Colonic mucosa (tissue), 4 donors: ENCODE measurements around the gene CDC73. TPM values are rescaled to one million over a fixed set of nuclear protein-coding genes. Genes with fewer than 3 reads are reported as not detected.

ENCODE experiments used
- DNase-seq: peaks from one replicate; pipeline ENCODE4 v3.0.0-alpha.2; 2020
- H3K27ac ChIP-seq: fragments of 200-600 bp; one replicate; pipeline ENCODE4 v1.8.0; 2021
- H3K27me3 ChIP-seq: fragments of 200-600 bp; one replicate; pipeline ENCODE4 v1.8.0; 2021
- H3K36me3 ChIP-seq: fragments of 200-600 bp; one replicate; pipeline ENCODE4 v1.8.0; 2021
- H3K4me1 ChIP-seq: fragments of 200-600 bp; one replicate; pipeline ENCODE4 v1.8.0; 2021; ENCODE audit warnings: mild to moderate bottlenecking
- H3K4me3 ChIP-seq: fragments of 200-600 bp; one replicate; pipeline ENCODE4 v1.8.0; 2021
- H3K9ac ChIP-seq, 2 donors: one replicate each; pipeline ENCODE4 v1.7.0; 2013; ENCODE audit warnings: control low read depth in 2 of 2, low read depth in 2 of 2, low read length in 2 of 2
- H3K9me3 ChIP-seq: fragments of 200-600 bp; one replicate; pipeline ENCODE4 v1.8.0; 2021
- intact Hi-C: fragments of 100-400 bp; cut with DNase I; formaldehyde crosslinking; loops from one replicate; pipeline ENCODE4 v1.14.1; 2022
- total RNA-seq, 2 donors: library from RNA; stranded (reverse); fragmentation: NEBNext Ultra II Directional in 1 of 2; extraction: Animal tissue kit (Norgen Biotek cat#: 25700) in 1 of 2; gene quantifications; one replicate each; pipeline ENCODE4 v1.2.1, GENCODE V29; 2021
- TF ChIP-seq, protein P1 (sequence below): fragments of 200-600 bp; IDR thresholded peaks from one replicate; pipeline ENCODE4 v1.8.0; 2022; ENCODE audit warnings: antibody characterized with exemption, mild to moderate bottlenecking
- donor health status: healthy.
- donor health status: DM: no; HTN: no; CAD: no.
- donor health status: DM: no; HTN: no; CAD: no.

Gene CDC73
- total RNA-seq, 2 donors from 2014 or later = 45.3 to 49.1 TPM

DNA sequence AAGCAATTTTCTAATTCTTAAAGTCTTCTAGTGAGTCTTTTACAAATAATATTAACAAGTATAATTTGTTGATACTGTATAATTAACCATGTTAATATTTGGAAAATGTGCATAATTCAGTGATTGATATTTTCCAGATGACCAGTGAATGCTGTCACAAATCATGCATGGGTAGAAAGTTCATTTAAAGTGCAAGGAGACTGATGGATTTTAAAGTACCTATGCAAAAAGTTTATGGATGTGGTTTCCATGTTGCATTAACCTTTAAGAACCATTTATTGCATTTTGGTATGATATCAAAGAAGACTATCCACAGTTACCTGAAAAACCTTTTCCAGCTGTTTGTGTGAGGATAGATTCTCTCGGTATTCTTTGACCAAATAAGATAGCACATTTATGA is 23.2 kb downstream of the CDC73 start:
- TF ChIP-seq, protein P1, sequence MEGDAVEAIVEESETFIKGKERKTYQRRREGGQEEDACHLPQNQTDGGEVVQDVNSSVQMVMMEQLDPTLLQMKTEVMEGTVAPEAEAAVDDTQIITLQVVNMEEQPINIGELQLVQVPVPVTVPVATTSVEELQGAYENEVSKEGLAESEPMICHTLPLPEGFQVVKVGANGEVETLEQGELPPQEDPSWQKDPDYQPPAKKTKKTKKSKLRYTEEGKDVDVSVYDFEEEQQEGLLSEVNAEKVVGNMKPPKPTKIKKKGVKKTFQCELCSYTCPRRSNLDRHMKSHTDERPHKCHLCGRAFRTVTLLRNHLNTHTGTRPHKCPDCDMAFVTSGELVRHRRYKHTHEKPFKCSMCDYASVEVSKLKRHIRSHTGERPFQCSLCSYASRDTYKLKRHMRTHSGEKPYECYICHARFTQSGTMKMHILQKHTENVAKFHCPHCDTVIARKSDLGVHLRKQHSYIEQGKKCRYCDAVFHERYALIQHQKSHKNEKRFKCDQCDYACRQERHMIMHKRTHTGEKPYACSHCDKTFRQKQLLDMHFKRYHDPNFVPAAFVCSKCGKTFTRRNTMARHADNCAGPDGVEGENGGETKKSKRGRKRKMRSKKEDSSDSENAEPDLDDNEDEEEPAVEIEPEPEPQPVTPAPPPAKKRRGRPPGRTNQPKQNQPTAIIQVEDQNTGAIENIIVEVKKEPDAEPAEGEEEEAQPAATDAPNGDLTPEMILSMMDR = no peak
- Histone ChIP-seq H3K9ac (no peak overlapping the region), H3K9me3 (no peaks in the 10 kb centered on the region), H3K4me1 (no peaks in the 10 kb centered on the region), H3K36me3 (no peaks in the 10 kb centered on the region), H3K27me3 (no peaks in the 10 kb centered on the region), H3K4me3 (no peak overlapping the region), H3K27ac (no peak overlapping the region)
- DNase-seq = no peak
- intact Hi-C loops = loop anchor here (10.0 kb wide), 1 partner anchor 1150 kb away; no protein-coding TSS in a partner anchor

DNA sequence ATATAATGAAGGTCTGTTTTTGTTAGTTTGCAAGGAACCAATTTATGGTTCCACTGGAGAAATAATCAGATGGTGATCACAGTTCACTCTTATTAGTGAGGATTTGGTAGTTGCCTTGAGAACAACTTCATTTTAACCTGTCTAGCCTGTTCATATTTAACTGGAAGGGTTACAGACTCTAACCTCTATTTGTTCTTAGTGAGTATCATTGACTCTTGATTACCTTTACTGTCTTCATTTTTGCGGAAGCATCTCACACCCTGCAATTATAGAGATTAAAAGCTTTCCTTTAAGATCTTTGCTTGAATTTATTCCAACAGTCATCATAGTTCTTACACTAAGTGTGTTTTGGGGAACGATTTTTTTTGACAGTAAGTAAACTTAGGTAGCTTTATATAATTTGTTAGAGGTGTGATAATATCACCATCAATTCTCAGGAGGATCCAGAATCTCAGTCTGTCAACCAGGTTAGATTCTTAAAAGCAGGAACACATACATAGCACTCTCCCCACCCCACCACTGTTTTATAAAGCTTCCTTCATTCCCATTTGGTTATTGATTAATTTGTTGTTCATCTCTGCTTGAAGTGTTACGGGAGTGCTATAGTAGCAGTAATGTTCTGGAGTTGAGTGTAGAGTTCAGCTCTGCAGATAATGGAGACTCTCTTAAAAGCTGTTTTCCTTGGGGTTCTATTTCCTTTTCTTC is 34.4 kb downstream of the CDC73 start:
- H3K27ac ChIP-seq = peak overlapping the region; percentile 8
- H3K36me3 ChIP-seq = no peaks in the 10 kb centered on the region
- no peak overlapping the region for H3K4me3 ChIP-seq
- no peak for DNase-seq
- H3K9ac ChIP-seq = no peak overlapping the region
- TF ChIP-seq, protein P1 = no peak
- H3K4me1 ChIP-seq = no peaks in the 10 kb centered on the region
- H3K27me3 ChIP-seq = no peaks in the 10 kb centered on the region
- intact Hi-C loops = no loop called here
- no peaks in the 10 kb centered on the region for H3K9me3 ChIP-seq

DNA sequence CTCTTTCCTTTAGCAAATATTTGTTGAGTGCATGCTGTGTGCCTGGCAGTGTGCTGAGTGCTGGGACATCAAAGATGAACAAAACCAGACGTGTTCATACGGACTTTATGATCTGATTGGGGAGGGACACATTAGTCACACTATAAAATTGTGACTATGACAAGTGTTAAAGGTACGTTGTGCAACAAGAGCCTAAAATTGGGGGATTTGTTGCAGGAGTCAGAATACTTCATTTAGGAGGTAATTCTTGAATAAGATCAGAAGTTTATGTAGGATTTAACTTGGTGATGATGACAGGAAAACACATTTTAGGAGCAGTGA is 35.0 kb downstream of the CDC73 start:
- Histone ChIP-seq H3K27ac (peak overlapping the region; percentile 8), H3K9ac (no peak overlapping the region), H3K4me3 (no peak overlapping the region), H3K9me3 (no peaks in the 10 kb centered on the region), H3K27me3 (no peaks in the 10 kb centered on the region), H3K4me1 (no peaks in the 10 kb centered on the region), H3K36me3 (no peaks in the 10 kb centered on the region)
- DNase-seq = no peak
- TF ChIP-seq, protein P1 = no peak
- intact Hi-C loops = no loop called here

DNA sequence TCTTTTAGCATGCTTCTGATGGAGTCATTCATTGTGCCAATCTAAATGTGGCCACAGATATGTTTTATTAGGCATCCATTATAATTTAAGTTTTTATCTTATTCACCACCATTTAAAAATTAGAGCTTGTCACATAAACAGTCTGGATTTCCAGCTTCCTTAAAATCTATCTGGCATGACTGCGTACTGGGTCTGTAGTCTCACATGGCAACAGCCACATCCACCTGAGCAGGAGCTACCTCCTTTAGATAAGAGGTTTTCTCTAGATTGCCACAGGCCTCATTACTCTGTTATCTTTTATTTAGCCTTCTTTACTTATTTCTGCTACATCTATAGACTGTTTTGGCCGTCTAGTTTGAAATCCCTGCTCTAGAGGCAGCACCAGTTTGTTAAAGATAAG is 35.5 kb downstream of the CDC73 start:
- H3K27me3 ChIP-seq = no peaks in the 10 kb centered on the region
- H3K36me3 ChIP-seq = no peaks in the 10 kb centered on the region
- TF ChIP-seq, protein P1 = no peak
- H3K9ac ChIP-seq = no peak overlapping the region
- no peak overlapping the region for H3K27ac ChIP-seq
- no peak for DNase-seq
- no peak overlapping the region for H3K4me3 ChIP-seq
- H3K4me1 ChIP-seq = no peaks in the 10 kb centered on the region
- H3K9me3 ChIP-seq = no peaks in the 10 kb centered on the region
- intact Hi-C loops = no loop called here

DNA sequence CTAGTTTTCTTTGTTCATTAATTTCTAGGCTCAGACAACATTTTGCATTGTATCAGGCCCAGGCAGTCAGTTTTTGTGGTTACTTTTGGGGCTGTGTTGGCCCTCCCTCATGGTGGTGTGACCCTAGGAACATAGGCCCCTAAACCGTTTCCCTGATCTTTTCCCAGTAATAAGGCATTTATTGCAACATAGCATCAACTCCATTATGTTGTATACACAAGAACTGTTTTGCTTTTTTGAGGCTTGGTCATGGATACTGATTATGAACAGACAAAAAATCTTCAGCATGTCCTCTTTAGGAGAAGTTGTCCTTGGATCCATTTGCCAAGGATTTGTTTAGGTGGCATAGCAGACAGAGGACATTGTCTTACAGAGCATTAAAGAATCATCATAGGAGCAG is 54.3 kb downstream of the CDC73 start:
- H3K36me3 ChIP-seq = no peaks in the 10 kb centered on the region
- TF ChIP-seq, protein P1 = no peak
- H3K27me3 ChIP-seq = no peaks in the 10 kb centered on the region
- no peaks in the 10 kb centered on the region for H3K4me1 ChIP-seq
- intact Hi-C loops = no loop called here
- H3K27ac ChIP-seq = no peak overlapping the region
- DNase-seq = no peak
- no peak overlapping the region for H3K4me3 ChIP-seq
- H3K9me3 ChIP-seq = no peaks in the 10 kb centered on the region
- H3K9ac ChIP-seq = no peak overlapping the region
